Parathyroid adenoma (tissue), 2 donors: Measurements from ENCODE around the gene ADA.

ENCODE experiments used
- H2AFZ ChIP-seq: fragments of 300-600 bp; sonication (generic); one replicate; pipeline ENCODE4 v1.7.0; 2017; ENCODE audit warnings: antibody characterized with exemption, mild to moderate bottlenecking
- H3K27ac ChIP-seq: fragments of 300-600 bp; sonication (generic); one replicate; pipeline ENCODE4 v1.7.0; 2017
- H3K27me3 ChIP-seq: fragments of 300-600 bp; sonication (generic); one replicate; pipeline ENCODE4 v1.7.0; 2017; ENCODE audit warnings: low read length; ENCODE audit not compliant: control insufficient read depth, insufficient read depth
- H3K36me3 ChIP-seq: fragments of 300-600 bp; sonication (generic); one replicate; pipeline ENCODE4 v1.7.0; 2017; ENCODE audit warnings: low read length; ENCODE audit not compliant: control insufficient read depth, insufficient read depth
- H3K4me1 ChIP-seq: fragments of 300-600 bp; sonication (generic); one replicate; pipeline ENCODE4 v1.7.0; 2017; ENCODE audit warnings: control low read depth
- H3K4me2 ChIP-seq: fragments of 300-600 bp; sonication (generic); one replicate; pipeline ENCODE4 v1.7.0; 2017; ENCODE audit warnings: low read length
- H3K4me3 ChIP-seq: fragments of 300-600 bp; sonication (generic); one replicate; pipeline ENCODE4 v1.7.0; 2017; ENCODE audit warnings: low read depth, low read length
- H3K79me2 ChIP-seq: fragments of 300-600 bp; sonication (generic); one replicate; pipeline ENCODE4 v1.7.0; 2017; ENCODE audit warnings: control low read depth
- H3K9ac ChIP-seq: fragments of 300-600 bp; sonication (generic); one replicate; pipeline ENCODE4 v1.7.0; 2017; ENCODE audit warnings: mild to moderate bottlenecking
- H3K9me3 ChIP-seq: fragments of 300-600 bp; sonication (generic); one replicate; pipeline ENCODE4 v1.7.0; 2017; ENCODE audit warnings: low read length; ENCODE audit not compliant: control insufficient read depth
- TF ChIP-seq, protein P1 (sequence below): fragments of 300-600 bp; sonication (generic); IDR thresholded peaks from one replicate; pipeline ENCODE4 v1.7.0; 2017; ENCODE audit warnings: antibody characterized with exemption, mild to moderate bottlenecking
- donor health status: primary hyperparathyroidism.

ADA gene

DNA sequence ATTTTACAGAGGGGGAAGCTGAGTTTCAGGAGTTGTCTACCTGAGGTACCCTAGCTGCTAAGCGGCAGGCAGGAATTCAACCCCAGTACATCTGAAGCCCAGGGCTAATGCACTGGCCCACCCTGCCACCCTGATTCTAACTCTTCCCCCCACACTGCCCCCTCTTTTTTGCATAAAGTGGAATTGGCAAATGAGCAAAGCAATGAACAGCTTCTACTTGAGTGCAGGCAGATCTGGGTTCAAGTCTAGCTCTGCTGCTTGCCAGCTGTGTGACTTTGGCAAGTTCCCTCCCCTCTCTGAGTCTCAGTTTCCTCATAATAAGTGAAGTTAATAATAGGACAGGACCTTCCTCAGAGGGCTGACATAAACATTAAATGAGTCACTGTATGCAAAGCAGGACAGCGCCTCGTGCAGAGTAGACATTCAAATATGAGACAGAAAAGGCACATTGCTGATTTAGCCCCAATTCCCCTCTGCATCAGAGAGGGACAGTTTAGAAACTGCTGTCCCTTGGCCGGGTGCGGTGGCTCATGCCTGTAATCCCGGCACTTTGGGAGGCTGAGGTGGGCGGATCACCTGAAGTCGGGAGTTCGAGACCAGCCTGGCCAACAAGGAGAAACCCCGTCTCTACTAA lies 4.7 kb downstream of the ADA start:
- H3K36me3 ChIP-seq: no peaks in the 10 kb centered on the region
- no peaks in the 10 kb centered on the region for H3K9me3 ChIP-seq
- no peak overlapping the region for H3K4me3 ChIP-seq
- peaks cover 4% of the 10 kb centered on the region for H3K4me1 ChIP-seq
- no peak overlapping the region for H3K27ac ChIP-seq
- H3K9ac ChIP-seq: no peak overlapping the region
- H2AFZ ChIP-seq: no peak overlapping the region
- TF ChIP-seq, protein P1, sequence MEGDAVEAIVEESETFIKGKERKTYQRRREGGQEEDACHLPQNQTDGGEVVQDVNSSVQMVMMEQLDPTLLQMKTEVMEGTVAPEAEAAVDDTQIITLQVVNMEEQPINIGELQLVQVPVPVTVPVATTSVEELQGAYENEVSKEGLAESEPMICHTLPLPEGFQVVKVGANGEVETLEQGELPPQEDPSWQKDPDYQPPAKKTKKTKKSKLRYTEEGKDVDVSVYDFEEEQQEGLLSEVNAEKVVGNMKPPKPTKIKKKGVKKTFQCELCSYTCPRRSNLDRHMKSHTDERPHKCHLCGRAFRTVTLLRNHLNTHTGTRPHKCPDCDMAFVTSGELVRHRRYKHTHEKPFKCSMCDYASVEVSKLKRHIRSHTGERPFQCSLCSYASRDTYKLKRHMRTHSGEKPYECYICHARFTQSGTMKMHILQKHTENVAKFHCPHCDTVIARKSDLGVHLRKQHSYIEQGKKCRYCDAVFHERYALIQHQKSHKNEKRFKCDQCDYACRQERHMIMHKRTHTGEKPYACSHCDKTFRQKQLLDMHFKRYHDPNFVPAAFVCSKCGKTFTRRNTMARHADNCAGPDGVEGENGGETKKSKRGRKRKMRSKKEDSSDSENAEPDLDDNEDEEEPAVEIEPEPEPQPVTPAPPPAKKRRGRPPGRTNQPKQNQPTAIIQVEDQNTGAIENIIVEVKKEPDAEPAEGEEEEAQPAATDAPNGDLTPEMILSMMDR: no peak
- H3K27me3 ChIP-seq: no peaks in the 10 kb centered on the region
- H3K79me2 ChIP-seq: no peaks in the 10 kb centered on the region
- H3K4me2 ChIP-seq: no peak overlapping the region

DNA sequence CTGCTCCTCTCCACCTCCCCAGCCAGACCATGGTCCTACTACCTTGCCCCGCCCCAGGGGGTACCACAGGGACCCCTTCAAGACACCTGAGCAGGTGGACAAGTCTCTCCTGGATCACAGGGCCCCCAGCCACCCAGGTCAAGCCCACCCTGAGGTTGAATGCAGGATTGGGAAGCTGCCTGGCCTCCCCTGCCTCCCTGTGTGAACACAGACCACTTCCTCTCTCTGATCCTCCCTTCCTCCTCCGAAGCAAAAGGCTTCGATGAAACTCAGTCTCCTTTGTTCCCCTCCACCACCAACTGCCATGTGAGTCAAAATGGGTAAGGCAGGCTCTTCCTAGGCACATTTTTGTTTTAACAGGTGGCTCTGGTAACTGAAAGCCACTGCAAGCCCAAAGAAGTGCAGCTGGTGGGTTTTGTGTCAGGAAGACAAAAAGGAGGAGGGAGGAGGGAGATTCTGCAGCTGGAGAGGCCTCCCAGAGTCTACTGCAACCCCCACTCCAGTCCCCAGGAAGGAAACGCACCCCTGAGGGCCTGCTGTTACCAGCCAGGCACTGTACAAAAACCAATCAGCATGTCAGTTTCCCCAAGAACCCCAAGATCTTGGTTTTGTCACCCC lies 5.4 kb downstream of the ADA start:
- H3K9ac ChIP-seq: no peak overlapping the region
- no peak overlapping the region for H3K27ac ChIP-seq
- H2AFZ ChIP-seq: no peak overlapping the region
- H3K4me1 ChIP-seq: peaks cover 4% of the 10 kb centered on the region
- H3K4me3 ChIP-seq: no peak overlapping the region
- H3K27me3 ChIP-seq: no peaks in the 10 kb centered on the region
- TF ChIP-seq, protein P1: no peak
- H3K9me3 ChIP-seq: no peaks in the 10 kb centered on the region
- no peaks in the 10 kb centered on the region for H3K36me3 ChIP-seq
- H3K4me2 ChIP-seq: no peak overlapping the region
- no peaks in the 10 kb centered on the region for H3K79me2 ChIP-seq

DNA sequence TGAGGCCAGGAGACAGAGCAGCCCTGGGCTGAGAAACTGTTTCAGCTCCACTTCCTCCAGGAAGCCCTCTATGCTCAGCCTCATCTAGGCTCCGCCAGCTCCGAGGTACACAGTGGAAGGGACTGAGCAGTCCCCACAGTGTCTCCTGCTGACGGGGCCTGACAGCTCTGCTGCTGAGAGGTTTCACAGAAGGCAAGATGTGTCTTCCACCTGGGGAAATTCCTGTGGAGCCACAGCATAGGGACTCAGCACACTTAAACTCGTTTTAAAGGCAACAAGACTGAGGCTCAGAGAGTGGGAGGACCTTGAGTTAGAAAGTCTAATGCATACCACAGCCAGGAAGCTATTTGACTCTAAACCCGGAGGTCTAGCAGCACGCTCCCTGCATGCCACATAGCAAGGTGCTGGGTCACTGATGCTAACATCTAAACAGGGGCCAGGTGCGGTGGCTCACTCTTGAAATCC lies 6.8 kb downstream of the ADA start:
- Histone ChIP-seq H3K27ac (no peak overlapping the region), H3K4me3 (no peak overlapping the region), H3K79me2 (no peaks in the 10 kb centered on the region), H3K9ac (no peak overlapping the region), H3K4me1 (peaks cover 4% of the 10 kb centered on the region), H3K4me2 (no peak overlapping the region), H3K9me3 (no peaks in the 10 kb centered on the region), H3K36me3 (no peaks in the 10 kb centered on the region), H2AFZ (no peak overlapping the region), H3K27me3 (no peaks in the 10 kb centered on the region)
- TF ChIP-seq, protein P1: no peak

DNA sequence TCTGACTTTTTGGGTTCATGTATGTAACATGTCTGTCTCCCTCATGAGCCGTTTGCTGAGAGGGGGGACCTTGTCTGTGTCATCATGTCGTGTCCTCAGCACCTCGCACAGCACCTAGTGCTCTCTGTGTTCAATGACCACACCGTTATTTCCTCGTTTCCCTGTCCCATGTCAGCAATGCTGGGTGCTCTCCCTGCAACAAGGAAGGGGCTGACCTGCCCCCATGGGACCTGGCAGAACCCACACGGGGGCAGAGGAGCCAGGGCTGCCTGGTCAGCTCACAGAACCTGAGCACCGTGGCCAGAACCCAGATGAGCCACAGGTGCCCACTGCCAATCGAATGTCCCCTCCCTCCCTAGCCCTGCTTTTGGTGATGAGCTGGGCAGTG lies 7.3 kb downstream of the ADA start:
- Histone ChIP-seq H3K4me2 (no peak overlapping the region), H3K9me3 (no peaks in the 10 kb centered on the region), H3K36me3 (no peaks in the 10 kb centered on the region), H2AFZ (no peak overlapping the region), H3K4me1 (peaks cover 4% of the 10 kb centered on the region), H3K4me3 (no peak overlapping the region), H3K27me3 (no peaks in the 10 kb centered on the region), H3K79me2 (no peaks in the 10 kb centered on the region), H3K27ac (peak overlapping the region; percentile 63), H3K9ac (no peak overlapping the region)
- TF ChIP-seq, protein P1: no peak
